Ascending aorta (tissue), 2 donors: Measurements from ENCODE around the gene DAP3. TPM values are rescaled to one million over a fixed set of nuclear protein-coding genes. Genes with fewer than 3 reads are reported as not detected.

ENCODE experiments used
- DNase-seq, 2 donors: peaks; one replicate each; pipeline ENCODE4 v3.0.0-alpha.2; 2019; ENCODE audit warnings: low spot score in 2 of 2
- H3K27ac ChIP-seq, 2 donors: fragments of 200-600 bp; sonication (generic); one replicate each; pipeline ENCODE4 v1.5.1; 2016 to 2017; ENCODE audit warnings: mild to moderate bottlenecking in 1 of 2
- H3K27me3 ChIP-seq: fragments of 200-600 bp; sonication (generic); one replicate; pipeline ENCODE4 v1.5.1; 2017
- H3K36me3 ChIP-seq, 2 donors: fragments of 200-600 bp; sonication (generic); one replicate each; pipeline ENCODE4 v1.5.1; 2016
- H3K4me1 ChIP-seq, 2 donors: fragments of 200-600 bp; sonication (generic); one replicate each; pipeline ENCODE4 v1.5.1; 2016 to 2017; ENCODE audit warnings: mild to moderate bottlenecking in 1 of 2
- H3K4me3 ChIP-seq, 2 donors: fragments of 200-600 bp; sonication (generic); one replicate each; pipeline ENCODE4 v1.5.1; 2016 to 2017; ENCODE audit warnings: mild to moderate bottlenecking in 1 of 2
- H3K9me3 ChIP-seq, 2 donors: fragments of 200-600 bp; sonication (generic); one replicate each; pipeline ENCODE4 v1.5.1; 2016
- intact Hi-C: fragments of 100-400 bp; cut with DNase I; formaldehyde crosslinking; loops from one replicate; pipeline ENCODE4 v1.15.1; 2023
- total RNA-seq: library from RNA; depleted of rRNA; stranded (reverse); fragments of >200 nt; gene quantifications from one replicate; pipeline ENCODE4 v1.1.0, GENCODE V29; 2016
- TF ChIP-seq, protein P1 (sequence below), 3 experiments: fragments of 200-600 bp in 2 of 3; fragments of 450-650 bp in 1 of 3; sonication (generic) in 2 of 3; IDR thresholded peaks; one replicate each; pipeline ENCODE4 v1.5.1; 2016 to 2019; ENCODE audit warnings: antibody characterized with exemption in 3 of 3, mild to moderate bottlenecking in 1 of 3, moderate library complexity in 1 of 3

The DAP3 gene
- total RNA-seq, 1 donor from 2014 or later, result 47.4 TPM

DNA sequence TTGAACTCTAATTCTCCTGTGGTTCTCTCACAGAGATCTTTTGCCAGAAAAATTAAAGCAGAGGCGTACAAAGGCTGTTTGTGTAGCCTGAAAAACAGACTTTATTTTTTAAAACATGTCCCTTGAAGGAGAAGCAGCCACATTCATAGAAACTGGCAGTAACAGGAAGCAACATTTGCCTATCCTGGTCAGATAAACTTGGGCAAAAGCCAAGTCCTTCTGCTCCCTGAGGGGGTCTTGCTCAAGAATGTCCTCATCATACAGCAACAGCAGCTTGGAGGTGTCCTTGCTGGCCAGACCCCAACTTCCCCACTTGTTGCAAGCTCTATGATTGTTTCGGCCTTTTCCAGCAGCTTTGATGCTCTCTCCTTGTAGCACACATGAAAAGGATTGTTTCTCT is 42.6 kb upstream of the DAP3 start:
- peaks cover 0 to 10% of the 10 kb centered on the region in 2 donors for H3K9me3 ChIP-seq
- peak overlapping the region; percentile 70 for H3K27ac ChIP-seq
- no peaks in the 10 kb centered on the region for H3K36me3 ChIP-seq
- TF ChIP-seq, protein P1, sequence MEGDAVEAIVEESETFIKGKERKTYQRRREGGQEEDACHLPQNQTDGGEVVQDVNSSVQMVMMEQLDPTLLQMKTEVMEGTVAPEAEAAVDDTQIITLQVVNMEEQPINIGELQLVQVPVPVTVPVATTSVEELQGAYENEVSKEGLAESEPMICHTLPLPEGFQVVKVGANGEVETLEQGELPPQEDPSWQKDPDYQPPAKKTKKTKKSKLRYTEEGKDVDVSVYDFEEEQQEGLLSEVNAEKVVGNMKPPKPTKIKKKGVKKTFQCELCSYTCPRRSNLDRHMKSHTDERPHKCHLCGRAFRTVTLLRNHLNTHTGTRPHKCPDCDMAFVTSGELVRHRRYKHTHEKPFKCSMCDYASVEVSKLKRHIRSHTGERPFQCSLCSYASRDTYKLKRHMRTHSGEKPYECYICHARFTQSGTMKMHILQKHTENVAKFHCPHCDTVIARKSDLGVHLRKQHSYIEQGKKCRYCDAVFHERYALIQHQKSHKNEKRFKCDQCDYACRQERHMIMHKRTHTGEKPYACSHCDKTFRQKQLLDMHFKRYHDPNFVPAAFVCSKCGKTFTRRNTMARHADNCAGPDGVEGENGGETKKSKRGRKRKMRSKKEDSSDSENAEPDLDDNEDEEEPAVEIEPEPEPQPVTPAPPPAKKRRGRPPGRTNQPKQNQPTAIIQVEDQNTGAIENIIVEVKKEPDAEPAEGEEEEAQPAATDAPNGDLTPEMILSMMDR (IDR thresholded peaks at IDR 0.05), result no peak
- peaks cover 7 to 19% of the 10 kb centered on the region in 2 donors for H3K4me1 ChIP-seq
- no peaks in the 10 kb centered on the region for H3K27me3 ChIP-seq
- no peak overlapping the region for H3K4me3 ChIP-seq
- DNase-seq, result peak in 1 of 2 donors; percentile 65
- intact Hi-C loops, result no loop called here

DNA sequence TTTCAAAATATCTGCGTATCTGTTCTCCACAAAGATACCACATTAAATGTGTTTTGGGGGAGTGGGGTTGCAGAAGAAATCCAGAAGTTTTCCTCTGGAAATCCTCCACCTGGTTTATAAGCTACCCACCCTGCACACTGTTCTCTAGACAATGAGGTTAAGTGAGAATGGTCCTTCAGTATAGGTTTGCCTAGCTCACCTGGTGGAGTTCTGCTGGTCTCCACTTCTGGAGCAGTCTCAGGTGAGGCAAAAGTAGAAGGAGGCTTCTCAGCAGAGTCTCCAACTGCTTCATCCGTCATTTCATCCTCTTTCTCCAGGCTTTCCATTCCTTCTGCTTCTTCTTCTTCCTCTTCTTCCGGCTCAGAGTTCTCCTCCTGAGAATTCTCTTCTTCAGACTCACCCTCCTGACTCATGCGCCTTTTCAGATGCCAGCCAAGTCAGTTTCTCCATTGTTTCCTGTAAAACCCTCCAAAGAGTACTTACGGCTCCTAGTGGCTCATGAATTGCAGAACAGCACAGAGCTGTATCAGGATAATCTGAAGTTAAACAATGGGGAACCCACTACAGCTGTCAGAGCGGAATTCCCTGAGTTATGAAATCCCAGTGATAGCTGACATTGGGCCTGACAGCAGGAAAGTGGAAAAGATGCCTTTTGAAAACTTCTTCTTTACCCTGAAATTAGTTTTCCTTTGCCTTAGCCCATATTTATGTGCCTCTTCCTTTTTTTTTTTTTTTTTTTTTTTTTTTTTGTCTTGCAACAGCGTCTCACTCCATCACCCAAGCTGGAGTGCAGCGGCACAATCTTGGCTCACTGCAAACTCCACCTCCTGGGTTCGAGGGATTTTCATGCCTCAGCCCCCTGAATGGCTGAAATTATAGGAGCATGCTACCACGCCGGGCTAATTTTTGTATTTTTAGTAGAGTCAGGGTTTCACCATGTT is 40.4 kb upstream of the DAP3 start:
- Histone ChIP-seq H3K9me3 (peaks cover 0 to under 1% of the 10 kb centered on the region in 2 donors), H3K4me3 (peak overlapping the region in 1 of 2 donors; percentile 47), H3K36me3 (no peaks in the 10 kb centered on the region), H3K27me3 (no peaks in the 10 kb centered on the region), H3K27ac (peak overlapping the region; percentile 61 to 71), H3K4me1 (peaks cover 7 to 24% of the 10 kb centered on the region in 2 donors)
- DNase-seq, result peak in 1 of 2 donors; percentile 81
- TF ChIP-seq, protein P1 (IDR thresholded peaks at IDR 0.05), result peak in 2 of 3 experiments; percentile 47 to 66
- intact Hi-C loops, result no loop called here

DNA sequence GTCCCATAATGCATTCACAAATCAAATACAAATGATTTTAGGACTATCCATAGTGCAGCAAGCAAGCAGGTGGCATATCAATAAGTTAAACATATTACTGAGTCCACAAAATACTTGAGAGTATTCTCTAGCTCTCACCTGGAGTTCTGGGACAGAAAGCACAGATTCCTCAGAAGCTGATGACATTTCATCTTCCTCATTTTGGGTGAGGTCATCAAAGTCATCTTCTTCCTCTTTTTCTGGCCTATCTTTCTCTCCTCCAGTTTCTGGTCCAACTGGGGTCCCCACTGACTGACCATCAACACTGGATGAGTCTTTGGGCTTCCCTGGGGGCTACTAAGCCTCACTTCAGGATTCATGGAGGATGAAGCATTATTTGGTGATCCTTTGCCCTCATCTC is 39.2 kb upstream of the DAP3 start:
- H3K36me3 ChIP-seq, result no peaks in the 10 kb centered on the region
- intact Hi-C loops, result no loop called here
- no peak for DNase-seq
- TF ChIP-seq, protein P1 (IDR thresholded peaks at IDR 0.05), result no peak
- H3K4me3 ChIP-seq, result no peak overlapping the region
- H3K27me3 ChIP-seq, result no peaks in the 10 kb centered on the region
- no peaks in the 10 kb centered on the region for H3K9me3 ChIP-seq
- peaks cover 7 to 24% of the 10 kb centered on the region in 2 donors for H3K4me1 ChIP-seq
- H3K27ac ChIP-seq, result no peak overlapping the region

DNA sequence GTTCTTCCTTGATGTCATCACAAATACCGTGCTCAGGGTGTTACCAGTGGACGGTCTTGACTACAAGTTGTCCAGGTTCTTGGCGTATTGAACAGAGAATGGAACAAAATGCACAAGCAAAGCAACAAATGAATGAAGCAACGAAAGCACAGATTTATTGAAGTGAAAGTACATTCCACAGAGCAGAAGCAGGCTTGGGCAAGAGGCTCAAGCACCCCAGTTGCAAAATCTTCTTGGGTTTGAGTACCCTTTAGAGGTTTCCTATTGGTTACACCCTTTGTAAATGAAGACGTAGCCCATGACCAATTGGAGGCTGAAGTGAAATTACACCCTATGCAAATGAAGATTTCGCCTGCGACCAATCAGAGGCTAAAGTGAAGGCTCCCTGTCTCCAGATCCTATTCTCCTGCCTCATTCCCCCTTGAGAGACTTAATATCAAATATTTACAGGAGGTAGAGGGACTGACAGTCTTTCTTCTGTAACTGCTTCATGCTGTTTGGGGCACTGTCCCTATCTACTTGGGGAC is 38.6 kb upstream of the DAP3 start:
- H3K27ac ChIP-seq, result no peak overlapping the region
- DNase-seq, result peak in 1 of 2 donors; percentile 22
- peaks cover 3 to 20% of the 10 kb centered on the region in 2 donors for H3K4me1 ChIP-seq
- intact Hi-C loops, result no loop called here
- TF ChIP-seq, protein P1 (IDR thresholded peaks at IDR 0.05), result no peak
- H3K36me3 ChIP-seq, result no peaks in the 10 kb centered on the region
- H3K9me3 ChIP-seq, result no peaks in the 10 kb centered on the region
- no peak overlapping the region for H3K4me3 ChIP-seq
- no peaks in the 10 kb centered on the region for H3K27me3 ChIP-seq

DNA sequence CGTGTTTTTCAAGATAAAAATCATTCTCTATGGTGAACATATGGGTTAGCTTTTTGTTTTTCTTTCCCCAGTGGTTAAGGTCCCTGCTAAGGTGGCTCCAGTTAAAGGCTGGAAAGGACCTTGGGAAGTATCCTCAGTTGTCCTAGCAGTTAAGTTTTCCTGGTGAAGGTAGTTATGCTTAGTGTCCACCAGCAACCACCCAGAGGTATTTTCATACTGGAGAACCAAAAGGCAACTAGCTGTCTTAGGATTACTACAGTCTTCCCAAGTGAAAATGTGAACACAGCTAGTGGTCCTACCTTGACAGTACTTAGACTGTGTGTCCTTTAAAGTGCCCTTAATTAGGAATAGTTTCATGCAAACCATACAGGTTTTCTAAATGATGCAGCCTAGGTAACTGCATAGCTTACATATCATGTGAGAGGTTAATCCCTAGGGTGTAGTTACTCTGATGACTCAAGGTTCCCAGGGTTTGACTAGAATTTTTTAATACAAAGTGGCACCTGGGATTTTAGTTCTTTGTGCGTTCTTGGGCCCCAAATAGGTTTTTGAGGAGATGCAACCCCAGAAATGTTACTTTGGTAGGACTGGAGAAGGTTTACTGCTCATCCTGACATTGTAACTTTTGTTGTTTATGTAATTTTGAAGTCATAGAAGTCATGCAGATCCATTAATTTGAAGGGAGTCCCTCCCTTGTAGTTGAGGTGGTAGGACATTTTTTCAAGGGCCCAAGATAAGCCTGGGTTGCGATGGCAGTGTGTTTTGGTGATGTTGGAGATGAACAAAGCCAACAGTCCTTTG is 36.8 kb upstream of the DAP3 start:
- Histone ChIP-seq H3K27me3 (no peaks in the 10 kb centered on the region), H3K36me3 (no peaks in the 10 kb centered on the region), H3K4me3 (peak overlapping the region in 1 of 2 donors; percentile 24), H3K27ac (peak overlapping the region in 1 of 2 donors; percentile 42), H3K9me3 (no peaks in the 10 kb centered on the region), H3K4me1 (peaks cover 0 to 12% of the 10 kb centered on the region in 2 donors)
- DNase-seq, result peak in 1 of 2 donors; percentile 16
- intact Hi-C loops, result no loop called here
- TF ChIP-seq, protein P1 (IDR thresholded peaks at IDR 0.05), result no peak
